ENCODE results near the gene PLA2G1B. TPM values are rescaled to one million over a fixed set of nuclear protein-coding genes. Genes with fewer than 3 reads are reported as not detected.

PLA2G1B gene
- total and polyA plus RNA-seq, 2 of the 13 experiments (the other 11 are each of a cell fraction or from before 2014, with no cell fraction given): 0.33 to 1.4 TPM

DNA sequence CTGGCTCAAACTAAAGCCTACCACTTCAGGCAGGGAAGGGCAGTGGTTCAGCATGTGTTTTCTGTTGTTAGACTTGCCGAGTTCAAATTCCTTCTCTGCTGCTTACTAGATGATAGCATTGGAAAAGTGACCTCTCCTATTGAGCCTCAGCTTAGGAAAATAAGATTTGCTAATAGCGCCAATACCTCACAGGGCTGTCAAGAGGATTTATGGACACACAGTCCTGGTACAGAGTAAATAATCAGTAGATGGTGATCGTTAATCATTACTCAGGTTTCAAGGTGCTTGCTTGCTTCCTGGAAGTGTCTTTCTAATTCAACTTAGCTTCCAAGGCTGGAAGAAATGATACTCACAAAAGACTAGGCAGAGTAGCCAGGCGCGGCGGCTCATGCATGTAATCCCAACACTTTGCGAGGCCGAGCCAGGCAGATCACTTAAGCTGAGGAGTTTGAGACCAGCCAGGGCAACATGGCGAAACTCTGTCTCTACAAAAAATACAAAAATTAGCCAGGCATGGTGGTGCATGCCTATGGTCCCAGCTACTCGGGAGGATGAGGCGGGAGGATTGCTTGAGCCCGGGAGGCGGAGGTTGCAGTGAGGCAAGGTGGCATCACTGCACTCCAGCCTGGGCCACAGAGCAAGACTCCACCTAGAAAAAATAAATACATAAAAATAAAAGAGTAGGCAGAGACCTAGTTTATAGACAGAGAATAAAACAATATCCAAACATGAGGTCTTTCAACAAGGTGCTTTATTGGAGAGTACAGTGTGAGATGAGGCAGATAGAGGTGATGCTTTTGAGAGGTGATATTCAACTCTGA is 6.0 kb downstream of the PLA2G1B start (continued):
- peak; percentile 41; the same call in 1 of the 2 replicates for TF ChIP-seq ARID4A (CRISPR knock-in tag; IDR thresholded peaks at IDR 0.05; ENCODE audit: borderline replicate concordance)
- TF ChIP-seq THRA (CRISPR knock-in tag; IDR thresholded peaks at IDR 0.05; ENCODE audit: borderline replicate concordance): no peak
- no peak for TF ChIP-seq KDM1A (CRISPR knock-in tag; IDR thresholded peaks at IDR 0.05)
- TF ChIP-seq ZFP62 (CRISPR knock-in tag; IDR thresholded peaks at IDR 0.05): no peak
- peak; percentile 64; the same call in 1 of the 2 replicates for TF ChIP-seq RCOR2 (CRISPR knock-in tag; IDR thresholded peaks at IDR 0.05)
- peak; percentile 72; the same call in 1 of the 2 replicates for TF ChIP-seq TARDBP (CRISPR knock-in tag; IDR thresholded peaks at IDR 0.05)
- TF ChIP-seq ZFP90 (CRISPR knock-in tag; IDR thresholded peaks at IDR 0.05; ENCODE audit: borderline replicate concordance): no peak
- TF ChIP-seq, protein P1, sequence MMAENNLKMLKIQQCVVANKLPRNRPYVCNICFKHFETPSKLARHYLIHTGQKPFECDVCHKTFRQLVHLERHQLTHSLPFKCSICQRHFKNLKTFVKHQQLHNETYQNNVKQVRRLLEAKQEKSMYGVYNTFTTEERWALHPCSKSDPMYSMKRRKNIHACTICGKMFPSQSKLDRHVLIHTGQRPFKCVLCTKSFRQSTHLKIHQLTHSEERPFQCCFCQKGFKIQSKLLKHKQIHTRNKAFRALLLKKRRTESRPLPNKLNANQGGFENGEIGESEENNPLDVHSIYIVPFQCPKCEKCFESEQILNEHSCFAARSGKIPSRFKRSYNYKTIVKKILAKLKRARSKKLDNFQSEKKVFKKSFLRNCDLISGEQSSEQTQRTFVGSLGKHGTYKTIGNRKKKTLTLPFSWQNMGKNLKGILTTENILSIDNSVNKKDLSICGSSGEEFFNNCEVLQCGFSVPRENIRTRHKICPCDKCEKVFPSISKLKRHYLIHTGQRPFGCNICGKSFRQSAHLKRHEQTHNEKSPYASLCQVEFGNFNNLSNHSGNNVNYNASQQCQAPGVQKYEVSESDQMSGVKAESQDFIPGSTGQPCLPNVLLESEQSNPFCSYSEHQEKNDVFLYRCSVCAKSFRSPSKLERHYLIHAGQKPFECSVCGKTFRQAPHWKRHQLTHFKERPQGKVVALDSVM (CRISPR knock-in tag; IDR thresholded peaks at IDR 0.05): peak; percentile 71; the same call in 1 of the 2 replicates
- TF ChIP-seq ASH2L (IDR thresholded peaks at IDR 0.05; ENCODE audit: insufficient read length, low read depth, low read length): no peak
- 0 out of 2 replicates have a peak, but pooled peaks have one; percentile 57 for TF ChIP-seq ZKSCAN8 (CRISPR knock-in tag; IDR thresholded peaks at IDR 0.05; ENCODE audit: borderline replicate concordance)
- no peak for TF ChIP-seq SP140L (CRISPR knock-in tag; IDR thresholded peaks at IDR 0.05; ENCODE audit: borderline replicate concordance)
- peak; percentile 57; the same call in 1 of the 2 replicates for TF ChIP-seq ZSCAN9 (CRISPR knock-in tag; IDR thresholded peaks at IDR 0.05; ENCODE audit: borderline replicate concordance)
- TF ChIP-seq HNF4G (IDR thresholded peaks at IDR 0.05; ENCODE audit: borderline replicate concordance, low read depth, low read length): 0 out of 2 replicates have a peak, but pooled peaks have one; percentile 32
- 0 out of 2 replicates have a peak, but pooled peaks have one; percentile 23 for TF ChIP-seq HNF4G (CRISPR knock-in tag; IDR thresholded peaks at IDR 0.05; ENCODE audit: borderline replicate concordance, low read depth)
- TF ChIP-seq CHD4 (IDR thresholded peaks at IDR 0.05; ENCODE audit: borderline replicate concordance, low read length): no peak
- TF ChIP-seq SMAD3 (CRISPR knock-in tag; IDR thresholded peaks at IDR 0.05): peak; percentile 71; the same call in 1 of the 2 replicates
- no peak for TF ChIP-seq ZNF17 (CRISPR knock-in tag; IDR thresholded peaks at IDR 0.05)
- TF ChIP-seq HBP1 (CRISPR knock-in tag; IDR thresholded peaks at IDR 0.05; ENCODE audit: low read depth): 0 out of 2 replicates have a peak, but pooled peaks have one; percentile 21
- no peak for TF ChIP-seq ZNF672 (CRISPR knock-in tag; IDR thresholded peaks at IDR 0.05)
- TF ChIP-seq TBL1XR1 (IDR thresholded peaks at IDR 0.05; ENCODE audit: borderline replicate concordance, low read length, partially characterized antibody): no peak
